ENCODE results near the gene PFDN1. TPM values are rescaled to one million over a fixed set of nuclear protein-coding genes. Genes with fewer than 3 reads are reported as not detected.

PFDN1 gene
- polyA plus RNA-seq, 1 donor from 2014 or later, result 147 TPM

GRCh38 chr5:140250386-140250785 lies 52.5 kb downstream of the PFDN1 start:
- no peak overlapping the region for H2AFZ ChIP-seq (ENCODE audit: low read depth, low read length)
- H3K9me2 ChIP-seq (ENCODE audit: insufficient read depth, low read length), result no peaks in the 10 kb centered on the region
- H4K20me1 ChIP-seq (ENCODE audit: insufficient read depth), result peaks cover 4% of the 10 kb centered on the region
- no peak overlapping the region for H3K9ac ChIP-seq (ENCODE audit: low read length)
- no peaks in the 10 kb centered on the region for H3F3A ChIP-seq (ENCODE audit: insufficient read depth, low read length, poor library complexity, severe bottlenecking)
- no peak overlapping the region for H3K4me2 ChIP-seq (ENCODE audit: low read length)
- H3K9me3 ChIP-seq (ENCODE audit: low read length), result no peaks in the 10 kb centered on the region
- no peak overlapping the region for H3K4me3 ChIP-seq (ENCODE audit: low read length)
- H3K36me3 ChIP-seq (ENCODE audit: insufficient read depth, low read length), result no peaks in the 10 kb centered on the region
- no peaks in the 10 kb centered on the region for H3K79me2 ChIP-seq (replicated peaks; ENCODE audit: insufficient read depth, low read length)
- H3K27me3 ChIP-seq (ENCODE audit: insufficient read depth, low read depth, low read length), result no peaks in the 10 kb centered on the region
- TF ChIP-seq SMC3 (conservative IDR thresholded peaks at IDR 0.05; ENCODE audit: poor library complexity), result no peak
- no peak for TF ChIP-seq RAD21 (conservative IDR thresholded peaks at IDR 0.05)
- TF ChIP-seq, protein P1, sequence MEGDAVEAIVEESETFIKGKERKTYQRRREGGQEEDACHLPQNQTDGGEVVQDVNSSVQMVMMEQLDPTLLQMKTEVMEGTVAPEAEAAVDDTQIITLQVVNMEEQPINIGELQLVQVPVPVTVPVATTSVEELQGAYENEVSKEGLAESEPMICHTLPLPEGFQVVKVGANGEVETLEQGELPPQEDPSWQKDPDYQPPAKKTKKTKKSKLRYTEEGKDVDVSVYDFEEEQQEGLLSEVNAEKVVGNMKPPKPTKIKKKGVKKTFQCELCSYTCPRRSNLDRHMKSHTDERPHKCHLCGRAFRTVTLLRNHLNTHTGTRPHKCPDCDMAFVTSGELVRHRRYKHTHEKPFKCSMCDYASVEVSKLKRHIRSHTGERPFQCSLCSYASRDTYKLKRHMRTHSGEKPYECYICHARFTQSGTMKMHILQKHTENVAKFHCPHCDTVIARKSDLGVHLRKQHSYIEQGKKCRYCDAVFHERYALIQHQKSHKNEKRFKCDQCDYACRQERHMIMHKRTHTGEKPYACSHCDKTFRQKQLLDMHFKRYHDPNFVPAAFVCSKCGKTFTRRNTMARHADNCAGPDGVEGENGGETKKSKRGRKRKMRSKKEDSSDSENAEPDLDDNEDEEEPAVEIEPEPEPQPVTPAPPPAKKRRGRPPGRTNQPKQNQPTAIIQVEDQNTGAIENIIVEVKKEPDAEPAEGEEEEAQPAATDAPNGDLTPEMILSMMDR (IDR thresholded peaks at IDR 0.05; ENCODE audit: poor library complexity, severe bottlenecking), result no peak
- no peak for TF ChIP-seq POLR2AphosphoS5 (IDR thresholded peaks at IDR 0.05)
- no peak for TF ChIP-seq MXI1 (conservative IDR thresholded peaks at IDR 0.05; ENCODE audit: poor library complexity, severe bottlenecking)
- no peak for TF ChIP-seq EP300 (conservative IDR thresholded peaks at IDR 0.05; ENCODE audit: poor library complexity, severe bottlenecking)
- no peak for TF ChIP-seq EZH2 (IDR thresholded peaks at IDR 0.05; ENCODE audit: borderline replicate concordance, insufficient read depth, low read length, poor library complexity, severe bottlenecking)
- no peak for TF ChIP-seq TAF1 (IDR thresholded peaks at IDR 0.05; ENCODE audit: low read depth)
- no peak for TF ChIP-seq REST (IDR thresholded peaks at IDR 0.05; ENCODE audit: borderline replicate concordance)
- H3K27ac ChIP-seq (ENCODE audit: low read length), result no peak overlapping the region

DNA sequence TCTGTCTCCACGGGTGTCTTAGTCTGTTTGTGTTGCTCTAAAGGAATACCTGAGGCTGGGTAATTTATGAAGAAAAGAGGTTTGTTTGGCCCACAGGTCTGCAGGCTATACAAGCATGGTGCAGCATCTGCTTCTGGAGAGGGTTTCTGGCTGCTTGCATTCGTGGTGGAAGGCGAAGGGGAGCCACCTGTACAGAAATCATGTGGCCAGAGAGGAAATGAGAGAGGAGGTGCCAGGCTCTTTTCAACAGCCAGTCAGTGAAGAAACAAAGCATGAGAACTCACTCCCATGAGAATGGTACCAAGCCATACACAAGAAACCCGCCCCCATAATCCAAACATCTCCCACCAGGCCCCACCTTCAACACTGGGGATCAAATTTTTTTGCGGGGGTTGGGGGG lies 53.4 kb downstream of the PFDN1 start:
- H3K27ac ChIP-seq (ENCODE audit: low read length), result no peak overlapping the region
- H3K9me2 ChIP-seq (ENCODE audit: insufficient read depth, low read length), result no peaks in the 10 kb centered on the region

More for the DNA sequence above, 53.4 kb downstream of the PFDN1 start:
- no peaks in the 10 kb centered on the region for H3K36me3 ChIP-seq (ENCODE audit: insufficient read depth, low read length)
- H3K9ac ChIP-seq (ENCODE audit: low read length), result no peak overlapping the region
- no peaks in the 10 kb centered on the region for H3F3A ChIP-seq (ENCODE audit: insufficient read depth, low read length, poor library complexity, severe bottlenecking)
- no peak overlapping the region for H2AFZ ChIP-seq (ENCODE audit: low read depth, low read length)
- no peak overlapping the region for H3K4me2 ChIP-seq (ENCODE audit: low read length)
- H3K9me3 ChIP-seq (ENCODE audit: low read length), result no peaks in the 10 kb centered on the region
- no peaks in the 10 kb centered on the region for H3K79me2 ChIP-seq (replicated peaks; ENCODE audit: insufficient read depth, low read length)
- no peak overlapping the region for H3K4me3 ChIP-seq (ENCODE audit: low read length)
- TF ChIP-seq RAD21 (conservative IDR thresholded peaks at IDR 0.05), result no peak
- TF ChIP-seq, protein P1 (IDR thresholded peaks at IDR 0.05; ENCODE audit: poor library complexity, severe bottlenecking), result no peak
- TF ChIP-seq REST (IDR thresholded peaks at IDR 0.05; ENCODE audit: borderline replicate concordance), result no peak
- no peak for TF ChIP-seq EP300 (conservative IDR thresholded peaks at IDR 0.05; ENCODE audit: poor library complexity, severe bottlenecking)
- no peak for TF ChIP-seq TAF1 (IDR thresholded peaks at IDR 0.05; ENCODE audit: low read depth)
- no peak for TF ChIP-seq MXI1 (conservative IDR thresholded peaks at IDR 0.05; ENCODE audit: poor library complexity, severe bottlenecking)
- TF ChIP-seq EZH2 (IDR thresholded peaks at IDR 0.05; ENCODE audit: borderline replicate concordance, insufficient read depth, low read length, poor library complexity, severe bottlenecking), result no peak
- TF ChIP-seq SMC3 (conservative IDR thresholded peaks at IDR 0.05; ENCODE audit: poor library complexity), result no peak
- TF ChIP-seq POLR2AphosphoS5 (IDR thresholded peaks at IDR 0.05), result no peak
- no peaks in the 10 kb centered on the region for H3K27me3 ChIP-seq (ENCODE audit: insufficient read depth, low read depth, low read length)
- H4K20me1 ChIP-seq (ENCODE audit: insufficient read depth), result peaks cover 4% of the 10 kb centered on the region
